GM21576 (cell line): ENCODE measurements around the gene BORCS6.

Experiments used
- ATAC-seq: cut with Tn5 transposase; IDR thresholded peaks from one replicate; pipeline ENCODE4 v1.9.1; 2021; ENCODE audit warnings: mild to moderate bottlenecking, moderate library complexity; ENCODE audit not compliant: unreplicated experiment

The BORCS6 gene

DNA sequence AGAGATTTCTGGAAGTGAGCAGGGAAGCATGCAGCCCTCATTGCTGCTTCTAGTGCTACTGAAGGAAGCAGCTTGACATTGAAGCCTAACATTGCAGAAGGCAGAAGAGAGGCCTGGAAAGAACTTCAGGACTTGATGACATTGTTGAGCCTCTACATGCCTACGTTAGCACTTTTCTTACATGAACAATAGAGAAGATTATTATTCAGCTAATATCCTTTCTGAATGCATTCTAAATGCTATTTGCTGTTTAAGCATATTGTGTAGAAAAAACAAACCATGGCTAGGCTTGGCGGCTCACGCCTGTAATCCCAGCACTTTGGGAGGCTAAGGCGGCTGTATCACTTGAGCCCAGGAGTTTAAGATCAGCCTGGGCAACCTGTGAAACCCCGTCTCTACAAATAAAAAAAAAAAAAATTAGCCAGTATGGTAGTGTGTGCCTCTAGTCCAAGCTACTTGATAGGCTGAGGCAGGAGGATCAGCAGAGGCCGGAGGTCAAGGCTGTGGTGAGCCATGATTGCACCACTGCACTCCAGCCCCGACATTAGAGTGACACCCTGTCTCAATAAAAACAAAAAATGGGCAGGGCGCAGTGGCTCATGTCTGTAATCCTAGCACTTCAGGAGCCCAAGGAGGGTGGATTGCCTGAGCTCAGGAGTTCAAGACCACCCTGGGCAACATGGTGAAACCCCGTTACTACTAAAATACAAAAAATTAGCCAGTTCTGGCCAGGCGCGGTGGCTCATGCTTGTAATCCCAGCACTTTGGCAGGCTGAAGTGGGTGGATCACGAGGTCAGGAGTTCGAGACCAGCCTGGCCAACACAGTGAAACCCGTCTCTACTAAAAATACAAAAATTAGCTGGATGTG is 22.6 kb upstream of the BORCS6 start:
- no peak for ATAC-seq

DNA sequence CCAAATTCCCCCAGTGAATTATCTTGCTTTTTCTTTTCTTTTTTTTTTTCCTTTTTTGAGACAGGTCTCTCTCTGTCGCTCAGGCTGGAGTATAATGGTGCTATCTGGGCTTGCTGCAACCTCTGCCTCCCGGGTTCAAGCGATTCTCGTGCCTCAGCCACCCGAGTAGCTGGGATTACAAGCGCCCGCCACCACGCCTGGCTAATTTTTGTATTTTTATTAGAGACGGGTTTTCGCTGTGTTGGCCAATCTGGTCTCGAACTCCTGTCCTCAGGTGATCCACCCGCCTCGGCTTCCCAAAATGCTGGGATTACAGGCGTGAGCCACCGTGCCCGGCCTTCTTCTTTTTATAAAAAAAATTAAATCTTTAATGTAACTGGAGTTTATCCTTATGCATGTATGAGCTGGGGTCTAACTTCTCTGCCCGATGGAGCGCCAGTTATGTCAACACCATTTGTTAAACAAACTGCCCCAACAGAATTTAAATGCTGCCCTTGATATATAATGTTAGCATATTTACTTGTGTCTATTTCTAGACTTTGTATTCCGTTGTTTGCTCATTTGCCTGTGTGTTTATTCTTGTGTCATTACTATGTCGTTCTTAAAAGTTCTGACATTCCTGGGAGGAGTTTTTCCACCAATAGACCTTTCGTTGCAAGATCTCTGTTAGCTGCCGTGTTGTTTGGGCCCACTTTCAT is 20.9 kb upstream of the BORCS6 start:
- ATAC-seq = no peak

DNA sequence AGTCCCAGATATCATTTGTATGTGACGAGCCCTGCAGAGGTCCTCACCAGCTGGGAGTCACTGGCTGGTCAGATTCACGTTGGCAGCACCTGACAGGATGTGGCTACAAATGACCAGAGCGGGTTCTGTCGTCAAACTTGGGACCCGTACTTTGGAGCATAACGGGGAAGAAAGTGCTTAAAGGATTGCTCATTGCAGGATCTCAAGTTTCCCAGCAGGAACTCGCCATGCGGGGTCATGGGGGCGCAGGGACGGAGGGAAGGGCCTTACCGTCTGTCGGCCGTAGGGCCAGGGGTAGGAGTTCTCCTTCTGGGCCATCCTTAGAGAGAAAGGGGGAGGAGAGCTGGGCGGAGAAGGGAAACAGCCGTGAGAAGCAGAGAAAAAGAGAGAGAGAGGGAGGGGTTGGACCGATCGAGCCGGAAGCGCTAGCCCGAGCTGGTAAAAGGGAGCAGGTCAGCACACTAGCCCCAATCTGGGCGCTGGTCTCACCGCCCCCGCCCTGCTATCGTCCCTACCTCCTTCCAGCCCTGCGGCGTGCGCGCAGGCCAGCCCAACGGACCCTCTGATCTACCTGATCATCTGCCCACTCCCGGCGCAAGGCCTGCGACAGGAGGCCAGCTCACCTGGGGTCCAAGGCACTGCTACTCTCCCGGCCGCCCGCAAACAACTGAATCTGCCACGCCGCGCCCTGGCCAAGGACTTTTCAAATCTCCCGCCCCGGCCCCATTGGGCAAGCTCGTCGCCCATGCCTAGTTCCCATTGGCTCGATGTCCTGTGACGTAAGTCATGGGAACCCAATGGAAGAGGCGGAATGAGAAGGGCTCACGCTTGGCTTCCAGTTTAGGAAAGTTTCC is 20.2 kb upstream of the BORCS6 start, which contains the start of gene AURKB:
Gene AURKB, minus strand, starts transcription at position 669 of the 854 bp plus-strand sequence. Its CDS starts 351 bp downstream, at position 318.
- peak; percentile 87 for ATAC-seq

DNA sequence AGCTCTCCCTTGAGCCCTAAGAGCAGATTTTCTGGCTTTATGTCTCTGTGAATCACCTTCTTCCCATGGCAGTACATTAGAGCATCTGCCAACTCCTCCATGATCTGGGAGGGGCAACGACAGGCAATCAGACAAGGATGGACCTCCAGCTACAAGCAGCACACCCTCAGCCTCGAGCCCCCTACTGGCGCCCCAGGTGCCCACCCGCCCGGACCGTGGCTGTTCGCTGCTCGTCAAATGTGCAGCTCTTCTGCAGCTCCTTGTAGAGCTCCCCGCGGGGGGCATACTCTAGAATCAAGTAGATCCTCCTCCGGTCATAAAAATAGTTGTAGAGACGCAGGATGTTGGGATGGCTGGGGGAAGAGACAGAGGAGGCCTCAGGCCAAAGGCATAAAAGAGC is 16.6 kb upstream of the BORCS6 start:
- ATAC-seq = no peak

DNA sequence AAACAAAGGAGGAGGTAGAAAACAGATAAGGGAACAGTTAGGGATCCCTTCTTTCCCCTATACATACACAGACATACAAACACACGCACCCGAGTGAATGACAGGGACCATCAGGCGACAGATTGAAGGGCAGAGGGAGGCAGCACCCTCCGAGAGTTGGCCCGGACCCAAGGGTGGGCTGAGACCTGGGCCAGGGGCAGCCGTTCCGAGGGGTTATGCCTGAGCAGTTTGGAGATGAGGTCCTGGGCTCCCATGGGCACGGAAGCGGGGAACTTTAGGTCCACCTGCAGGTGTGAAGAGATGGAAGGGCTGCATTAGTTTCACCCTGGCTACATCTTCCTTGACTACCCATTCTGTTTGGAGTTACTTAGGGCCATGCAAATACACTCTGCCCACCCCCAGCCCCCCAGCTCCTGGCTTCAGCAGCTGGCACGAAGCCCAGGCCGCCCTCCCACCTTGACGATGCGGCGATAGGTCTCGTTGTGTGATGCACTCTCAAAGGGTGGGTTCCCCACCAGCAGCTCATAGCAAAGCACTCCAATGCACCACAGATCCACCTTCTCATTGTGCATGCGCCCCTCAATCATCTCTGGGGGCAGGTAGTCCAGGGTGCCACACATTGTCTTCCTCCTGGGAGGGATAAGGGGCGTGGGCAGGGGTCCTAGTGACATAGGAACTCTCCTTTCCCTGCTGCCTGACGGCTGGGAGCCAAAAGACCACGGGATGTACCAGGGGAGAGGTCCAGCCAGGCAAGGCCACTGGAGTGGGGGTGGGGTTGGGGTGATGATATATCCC is 15.0 kb upstream of the BORCS6 start:
- ATAC-seq = no peak

DNA sequence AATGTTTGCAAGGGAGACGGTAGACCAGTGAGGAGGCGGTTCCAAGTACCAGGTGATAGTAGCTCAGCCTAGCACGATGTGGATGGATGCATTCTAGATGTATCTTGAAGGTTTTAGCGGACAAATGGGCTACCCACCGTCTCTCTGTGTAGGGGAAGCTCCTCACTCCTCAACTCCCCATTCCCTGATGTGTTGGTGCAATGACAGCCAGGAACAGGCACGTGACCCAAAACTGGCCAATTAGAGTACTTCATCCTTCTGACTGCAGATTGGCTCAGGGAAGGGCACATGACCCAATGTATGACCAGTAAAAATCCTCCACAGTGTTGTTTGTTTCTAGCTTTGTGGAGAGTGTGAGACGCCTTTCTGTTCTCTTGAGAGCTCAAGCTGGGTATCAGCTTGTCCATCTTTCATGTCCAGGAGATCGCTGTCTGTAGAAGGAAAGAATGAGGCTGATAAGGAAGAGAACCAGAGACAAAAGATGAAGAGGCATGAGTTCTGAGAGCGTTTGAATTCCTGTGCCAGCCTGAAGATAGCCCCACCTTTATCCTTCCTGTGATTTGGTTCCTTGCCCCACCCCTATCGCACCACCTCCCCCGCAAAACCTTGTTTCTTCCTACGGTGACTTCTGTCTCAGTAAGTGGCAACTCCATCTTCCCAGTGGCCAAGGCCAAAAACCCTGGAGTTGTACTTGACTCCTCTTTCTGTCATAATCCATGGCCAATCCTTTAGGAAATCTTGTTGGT is 2.3 kb upstream of the BORCS6 start:
- no peak for ATAC-seq

DNA sequence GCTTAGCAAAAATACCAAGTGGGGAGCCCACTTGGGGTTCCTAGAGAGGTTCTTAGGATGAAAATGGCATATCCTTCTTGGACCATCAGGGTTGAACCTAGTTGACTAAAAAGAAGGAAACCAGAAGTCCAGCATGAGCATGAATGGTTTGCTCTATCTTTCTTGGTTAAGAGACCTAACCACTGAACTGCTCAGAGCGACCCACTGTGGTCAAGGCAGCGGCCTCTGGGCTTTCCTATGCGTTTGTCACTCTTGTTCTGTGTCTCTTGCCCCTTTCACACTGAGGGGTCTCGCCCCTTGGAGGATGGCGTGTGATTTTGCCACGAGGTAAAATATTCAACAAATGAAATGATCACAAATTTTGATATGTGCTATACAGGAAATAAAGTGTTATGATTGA is 526 bp upstream of the BORCS6 start:
- no peak for ATAC-seq

DNA sequence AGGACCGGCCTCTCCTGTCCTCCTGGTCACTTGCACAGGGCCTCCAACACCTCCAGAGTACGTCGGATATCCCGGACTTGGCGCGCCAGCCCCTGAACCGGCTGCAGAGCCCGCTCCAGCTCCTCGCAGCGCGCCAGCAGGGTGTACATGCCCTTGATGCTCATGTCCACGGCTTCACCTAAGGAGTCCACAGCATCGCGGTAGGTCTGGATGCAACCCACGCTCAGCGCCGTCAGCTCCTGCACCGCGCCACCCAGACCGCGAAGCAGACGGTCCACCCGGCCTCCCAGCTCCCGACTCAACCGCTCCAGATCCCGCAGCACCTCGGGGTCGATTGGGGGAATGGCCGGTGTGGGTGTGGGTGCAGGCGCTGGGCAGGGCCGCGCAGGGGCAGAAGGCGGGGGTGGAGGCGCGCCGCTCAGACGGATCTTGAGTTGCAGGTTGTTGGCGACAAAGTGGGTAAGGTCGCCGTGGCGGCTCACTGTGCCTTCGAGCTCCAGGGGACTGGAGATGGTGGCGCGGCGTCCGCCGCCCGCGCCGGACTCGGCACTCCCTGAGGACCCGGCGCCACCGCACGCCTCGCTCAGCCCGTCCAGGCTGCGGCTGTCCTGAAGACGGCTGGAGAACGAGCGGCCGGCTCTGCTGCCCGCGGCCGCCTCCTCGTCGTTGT is 804 bp downstream of the BORCS6 start:
- no peak for ATAC-seq

DNA sequence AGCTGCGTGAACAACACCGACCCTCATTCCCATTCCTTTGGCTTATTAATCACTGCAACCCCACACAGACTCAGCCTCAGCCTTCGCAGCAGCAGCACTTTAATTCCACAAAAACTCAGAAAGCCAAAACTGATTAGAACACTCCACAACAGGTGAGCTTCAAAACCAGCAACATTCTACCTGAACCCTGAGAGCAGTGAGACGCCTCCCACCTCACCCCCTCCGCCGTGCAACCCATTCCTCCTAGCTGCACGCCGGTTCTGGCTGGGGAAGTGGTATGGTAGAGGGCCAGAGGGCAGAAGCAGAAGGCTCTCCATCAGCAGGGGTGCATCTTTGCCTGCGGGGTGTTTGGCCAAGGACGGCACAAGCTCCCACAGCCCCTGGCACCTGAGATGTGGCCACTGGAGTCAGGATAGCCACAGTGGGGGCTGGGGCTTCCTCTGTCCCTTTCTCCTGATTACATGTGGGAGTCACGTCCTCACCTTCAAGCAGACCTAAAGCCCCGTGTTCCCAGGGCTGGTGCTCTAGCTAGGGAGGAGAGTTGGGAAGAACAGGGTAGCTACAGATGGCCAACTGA is 1.6 kb downstream of the BORCS6 start:
- no peak for ATAC-seq

DNA sequence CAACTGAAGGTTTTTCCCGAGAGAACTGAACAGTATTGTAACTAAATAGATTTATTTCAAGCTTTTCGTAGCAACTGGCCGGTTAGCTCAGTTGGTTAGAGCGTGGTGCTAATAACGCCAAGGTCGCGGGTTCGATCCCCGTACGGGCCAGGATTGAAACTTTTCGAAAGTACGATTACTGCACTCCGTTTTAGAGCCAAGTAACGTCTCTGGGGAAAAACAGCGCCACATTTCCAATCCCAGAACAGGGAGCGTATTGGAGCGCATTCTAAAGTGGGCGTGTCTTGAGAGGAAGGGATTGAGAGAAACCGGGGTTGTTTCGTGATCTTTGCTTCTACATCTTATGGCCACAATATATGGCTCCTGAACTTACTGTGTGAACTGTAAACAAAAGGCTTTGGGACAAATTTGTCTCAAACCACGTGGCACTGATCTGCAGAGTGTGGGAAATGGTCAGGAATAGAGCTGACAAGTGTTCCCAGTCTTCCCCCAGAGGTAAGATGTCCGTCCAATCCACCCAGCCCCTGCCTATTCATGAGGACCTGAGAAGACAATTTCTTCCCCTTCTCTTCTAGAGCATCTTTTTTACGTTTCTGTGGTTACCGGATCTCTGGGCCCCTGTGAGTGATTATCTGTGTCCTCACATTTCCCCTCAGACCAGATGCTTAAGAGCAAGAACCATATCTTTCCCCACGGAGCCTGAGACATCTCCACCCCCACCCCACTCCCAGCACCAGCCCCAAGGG is 2.3 kb downstream of the BORCS6 start:
- no peak for ATAC-seq

DNA sequence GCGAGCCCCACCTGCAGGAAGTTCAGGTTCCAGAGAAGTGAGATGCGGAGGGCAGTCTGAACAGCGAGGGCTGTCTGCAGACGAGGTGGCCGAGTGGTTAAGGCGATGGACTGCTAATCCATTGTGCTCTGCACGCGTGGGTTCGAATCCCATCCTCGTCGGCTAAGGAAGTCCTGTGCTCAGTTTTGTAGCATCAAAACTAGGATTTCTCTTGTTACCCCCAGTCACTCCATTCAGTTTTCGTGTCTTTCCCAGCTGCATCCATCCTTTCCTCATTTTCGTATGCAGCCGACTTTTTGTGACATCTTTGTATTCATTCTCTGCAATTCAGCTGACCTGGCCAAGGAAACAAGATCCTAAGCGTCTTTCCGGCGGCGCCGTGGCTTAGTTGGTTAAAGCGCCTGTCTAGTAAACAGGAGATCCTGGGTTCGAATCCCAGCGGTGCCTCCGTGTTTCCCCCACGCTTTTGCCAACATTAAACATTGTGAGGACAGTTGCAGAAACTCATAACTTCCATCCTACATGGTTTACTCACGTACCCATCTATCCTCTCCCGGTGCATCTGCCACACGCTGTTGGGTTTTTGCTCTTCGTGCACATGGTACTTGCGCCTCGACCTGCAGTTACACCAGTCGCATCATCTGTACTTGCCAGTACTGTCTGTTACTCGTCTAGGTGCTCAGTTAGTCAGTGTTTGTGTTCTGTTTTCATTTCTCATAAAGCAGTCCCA is 3.0 kb downstream of the BORCS6 start:
- peak; percentile 27 for ATAC-seq

DNA sequence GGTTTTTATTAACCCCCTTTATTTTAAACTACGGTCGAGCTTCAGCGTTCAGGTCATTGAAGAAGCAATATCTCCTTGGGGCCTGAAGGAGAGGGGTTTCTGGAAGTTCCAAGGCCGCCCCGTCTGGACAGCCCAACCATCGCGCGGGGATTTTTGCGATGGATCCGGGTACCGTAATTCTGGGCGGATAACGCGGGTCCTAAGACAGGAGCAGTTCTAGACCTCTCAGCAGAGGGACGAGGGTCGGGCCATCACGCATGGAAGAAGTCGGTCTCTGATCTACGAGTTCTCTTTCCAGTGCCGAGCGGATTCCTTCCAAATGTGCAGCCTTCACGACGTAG is 3.6 kb downstream of the BORCS6 start:
- ATAC-seq = no peak

DNA sequence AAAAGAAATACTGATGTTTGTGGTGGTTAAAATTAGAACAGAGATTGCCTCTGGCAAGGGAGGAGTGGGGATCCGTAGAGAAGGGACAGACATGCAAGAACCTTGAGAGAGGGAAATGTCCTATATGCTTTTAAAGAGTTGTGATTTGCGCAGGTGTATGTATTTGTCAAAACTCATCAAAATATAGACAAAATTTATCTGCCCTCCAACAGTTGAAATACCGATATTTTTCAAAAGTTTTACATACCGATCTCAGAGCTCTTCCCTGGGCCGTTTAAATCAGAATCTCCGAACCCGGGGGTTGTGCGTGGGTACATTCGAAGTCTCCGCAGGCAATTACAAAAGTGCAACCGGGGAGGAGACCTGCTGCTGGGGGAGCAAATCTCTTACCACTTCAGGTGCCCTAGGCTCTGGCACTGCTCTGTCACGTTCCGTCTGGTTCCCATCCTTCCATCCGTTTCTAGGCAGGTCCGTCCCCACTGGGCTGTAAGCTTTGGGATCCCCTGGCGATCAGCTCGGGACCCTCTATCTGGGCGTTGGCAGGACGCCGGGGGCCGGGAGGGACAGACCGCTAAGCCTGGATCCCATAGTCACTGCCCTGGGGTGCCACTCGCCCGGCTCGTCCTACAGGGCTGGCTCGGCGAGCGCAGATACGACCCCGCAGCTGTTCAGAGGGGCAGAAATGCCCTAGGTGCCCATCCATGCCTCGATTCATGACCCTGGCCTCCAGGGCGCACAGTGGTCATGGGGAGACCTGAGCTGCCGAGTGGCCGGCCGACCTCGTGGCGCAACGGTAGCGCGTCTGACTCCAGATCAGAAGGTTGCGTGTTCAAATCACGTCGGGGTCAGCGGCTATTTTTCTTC is 4.2 kb downstream of the BORCS6 start:
- no peak for ATAC-seq

DNA sequence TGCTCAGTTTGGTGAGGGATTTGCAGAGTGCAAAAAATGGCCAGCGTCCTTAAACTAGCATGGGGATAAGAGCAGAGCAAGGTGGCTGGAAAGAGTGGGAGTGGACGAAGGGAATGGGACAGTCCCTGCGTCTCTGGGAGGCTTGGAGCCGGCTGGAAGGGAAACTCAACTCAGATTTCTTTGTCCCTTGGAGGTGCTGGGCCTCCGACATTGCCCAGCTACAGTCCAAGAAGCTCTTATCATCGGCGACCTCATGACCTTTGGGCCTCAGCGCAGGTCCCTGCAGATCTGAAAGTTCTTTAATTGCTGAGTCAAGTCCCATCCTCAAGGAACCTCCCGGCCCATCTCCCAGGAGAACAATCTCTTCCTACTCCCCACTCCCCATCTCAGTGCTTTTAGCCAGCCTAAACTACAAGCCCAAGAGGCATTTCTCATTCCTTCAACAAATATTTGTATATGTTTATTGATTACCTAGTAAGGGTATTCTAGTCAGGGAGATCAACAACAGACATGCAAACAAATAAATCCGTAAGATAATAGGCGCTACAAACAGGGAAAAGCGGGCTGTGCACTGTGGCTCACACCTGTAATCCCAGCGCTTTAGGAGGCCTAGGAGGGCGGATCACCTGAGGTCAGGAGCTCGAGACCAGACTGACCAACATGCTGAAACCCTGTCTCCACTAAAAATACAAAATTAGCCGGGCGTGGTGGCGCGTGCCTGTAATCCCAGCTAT is 12.8 kb downstream of the BORCS6 start:
- no peak for ATAC-seq

DNA sequence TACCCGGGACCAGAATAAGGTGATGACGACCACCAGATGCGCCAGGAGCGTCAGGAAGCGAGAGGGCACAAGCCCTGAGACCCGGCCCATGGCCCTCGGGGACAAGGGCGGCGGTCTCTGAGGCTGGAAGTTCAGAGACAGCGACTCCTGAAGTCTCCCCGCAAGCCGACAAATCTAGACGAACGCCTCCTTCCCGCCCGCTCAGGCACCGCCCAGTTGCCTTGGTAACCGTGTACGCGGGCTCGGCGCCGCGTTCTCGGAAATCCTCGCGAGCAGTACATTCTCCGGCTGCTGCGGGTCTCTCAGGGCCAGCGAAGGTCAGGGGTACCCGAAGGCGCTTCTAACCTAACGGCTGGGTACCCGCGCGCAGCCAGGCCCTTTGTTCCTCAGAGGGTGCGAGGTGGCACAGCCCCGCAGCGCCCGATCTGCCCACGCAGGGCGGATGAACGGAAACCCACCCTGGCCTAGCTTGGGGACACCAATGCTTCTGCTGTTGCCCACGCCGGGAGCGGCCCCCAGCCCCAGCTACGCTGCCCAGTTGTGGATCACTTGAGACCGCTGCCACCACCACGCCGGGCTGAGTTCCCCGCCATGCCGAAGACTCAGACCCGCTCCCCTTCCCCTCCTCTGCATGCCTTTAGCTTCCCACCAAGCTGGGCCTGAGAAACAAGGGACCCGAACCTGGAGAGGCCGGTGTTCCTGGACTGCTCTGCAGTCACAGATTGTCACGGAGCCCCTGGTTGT is 13.6 kb downstream of the BORCS6 start, which contains the start of gene TMEM107:
Gene TMEM107, minus strand, starts transcription at position 184 of the 744 bp plus-strand sequence. Its CDS starts 94 bp downstream, at position 90.
- ATAC-seq = peak; percentile 53
